NT2/D1 (cell line): ENCODE results near the gene C17orf75.
A peak's percentile ranks its signal among the peaks of the same experiment; 100 is the strongest.
"Not testable (repeated sequence)": the region's sequence is repeated elsewhere in the genome, so short reads cannot be mapped to it uniquely, and the experiment has no call there.

Experiments used
- DNase-seq: peaks from one replicate; pipeline ENCODE4 v3.0.0-alpha.2; 2011; ENCODE audit warnings: low read depth, low spot score
- H3K27me3 ChIP-seq: 2 replicates; pipeline ENCODE4 v1.6.0; 2011; ENCODE audit warnings: mild to moderate bottlenecking; ENCODE audit not compliant: insufficient read length, insufficient read depth
- H3K36me3 ChIP-seq: 2 replicates; pipeline ENCODE4 v1.6.1; 2011; ENCODE audit warnings: mild to moderate bottlenecking, low read length, mixed read lengths; ENCODE audit not compliant: insufficient read depth, insufficient read length
- H3K4me1 ChIP-seq: 2 replicates; pipeline ENCODE4 v1.5.1; 2011; ENCODE audit not compliant: insufficient read depth, insufficient read length
- H3K4me3 ChIP-seq: 2 replicates; pipeline ENCODE4 v1.5.1; 2011; ENCODE audit warnings: low read depth; ENCODE audit not compliant: insufficient read length
- H3K9ac ChIP-seq: 2 replicates; pipeline ENCODE4 v1.6.0; 2011; ENCODE audit warnings: low read depth; ENCODE audit not compliant: insufficient read length
- H3K9me3 ChIP-seq: 2 replicates; pipeline ENCODE4 v1.5.1; 2011; ENCODE audit warnings: mild to moderate bottlenecking, low read length; ENCODE audit not compliant: insufficient read depth
- SUZ12 ChIP-seq: IDR thresholded peaks from 2 replicates; pipeline ENCODE4 v1.6.1; 2011; ENCODE audit not compliant: insufficient read length, insufficient read depth; ENCODE audit errors: extremely low read depth
- YY1 ChIP-seq: IDR thresholded peaks from 2 replicates; pipeline ENCODE4 v1.6.1; 2011; ENCODE audit not compliant: insufficient read length, insufficient read depth
- ZNF274 ChIP-seq: IDR thresholded peaks from 2 replicates; pipeline ENCODE4 v1.6.1; 2011; ENCODE audit warnings: mild to moderate bottlenecking, low read depth, low read length

The C17orf75 gene, protein sequence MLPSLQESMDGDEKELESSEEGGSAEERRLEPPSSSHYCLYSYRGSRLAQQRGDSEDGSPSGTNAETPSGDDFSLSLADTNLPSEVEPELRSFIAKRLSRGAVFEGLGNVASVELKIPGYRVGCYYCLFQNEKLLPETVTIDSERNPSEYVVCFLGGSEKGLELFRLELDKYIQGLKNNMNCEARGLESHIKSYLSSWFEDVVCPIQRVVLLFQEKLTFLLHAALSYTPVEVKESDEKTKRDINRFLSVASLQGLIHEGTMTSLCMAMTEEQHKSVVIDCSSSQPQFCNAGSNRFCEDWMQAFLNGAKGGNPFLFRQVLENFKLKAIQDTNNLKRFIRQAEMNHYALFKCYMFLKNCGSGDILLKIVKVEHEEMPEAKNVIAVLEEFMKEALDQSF

DNA sequence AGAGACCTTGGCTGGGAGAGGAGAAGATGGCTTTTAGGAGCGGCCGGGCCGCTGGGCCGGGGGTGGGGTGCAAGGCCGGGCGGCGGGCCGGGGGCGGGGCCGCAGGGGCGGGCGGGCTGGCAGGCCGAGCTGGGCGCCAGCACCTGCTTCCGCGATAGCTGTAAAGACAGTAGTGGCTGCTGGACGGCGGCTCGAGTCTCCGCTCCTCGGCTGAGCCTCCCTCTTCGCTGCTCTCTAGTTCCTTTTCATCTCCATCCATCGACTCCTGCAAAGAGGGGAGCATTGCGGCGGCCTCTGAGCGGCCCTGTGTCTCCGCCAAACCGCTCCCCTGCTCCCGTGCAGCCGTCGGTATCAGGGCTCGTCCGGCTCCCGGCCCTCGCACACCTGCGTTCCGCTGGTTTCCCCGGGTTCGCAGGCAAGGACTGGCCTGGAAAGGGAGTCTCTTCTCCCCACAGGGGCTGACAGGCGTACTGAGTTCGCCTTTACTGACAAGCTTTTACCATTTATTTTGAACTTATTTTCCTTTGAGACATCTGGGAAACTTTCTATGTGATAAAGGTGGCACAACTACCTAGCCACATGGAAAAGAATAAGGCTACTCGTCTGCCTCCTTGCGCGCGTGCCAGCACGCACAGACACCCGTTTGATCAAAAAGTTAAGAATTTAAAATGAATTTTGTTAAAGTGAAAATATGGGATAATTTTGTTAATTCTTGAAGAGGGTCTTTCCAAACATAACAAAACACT, at the start of gene C17orf75:
Gene C17orf75 (minus strand): TSS at position 317 of the 746 bp plus-strand sequence. CDS start 34 bp downstream, at position 283.
- TF ChIP-seq SUZ12 (no peak), YY1 (no peak), ZNF274 (no peak)

DNA sequence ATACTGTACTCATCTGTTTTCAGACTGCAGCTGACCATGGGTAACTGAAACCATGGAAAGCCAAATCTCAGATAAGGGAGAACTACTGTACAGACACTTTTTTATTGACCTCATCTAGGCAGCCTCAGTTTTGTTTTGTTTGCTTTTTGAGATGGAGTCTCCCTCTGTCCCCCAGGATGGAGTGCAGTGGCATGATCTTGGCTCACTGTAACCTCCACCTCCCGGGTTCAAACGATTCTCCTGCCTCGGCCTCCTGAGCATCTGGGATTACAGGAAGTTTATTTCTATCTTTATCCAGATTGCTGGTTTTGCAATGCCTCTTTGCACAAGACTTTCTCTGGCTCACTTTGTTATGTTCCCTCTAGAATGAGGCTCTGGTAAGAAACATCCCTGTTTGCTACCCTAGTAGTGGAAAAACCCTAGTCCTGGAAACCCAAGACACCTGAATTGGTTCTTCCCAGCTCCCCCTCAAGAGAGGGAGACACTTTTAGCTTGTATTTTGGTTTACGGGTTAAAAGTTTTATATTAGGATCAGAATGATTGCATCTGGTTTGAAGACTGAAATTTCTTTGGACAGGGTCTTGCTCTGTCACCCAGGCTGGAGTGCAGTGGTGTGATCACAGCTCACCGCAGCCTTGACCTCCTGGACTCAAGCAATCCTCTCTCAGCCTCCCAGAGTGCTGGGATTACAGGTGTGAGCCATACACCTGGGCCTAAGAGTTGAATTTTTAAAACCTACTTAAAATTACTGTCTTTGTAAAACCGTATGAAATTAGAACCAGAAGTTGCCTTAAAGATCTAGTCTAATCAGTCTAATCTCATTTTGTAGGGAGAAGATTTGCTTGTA, 46.9 kb upstream of the C17orf75 start:
- Histone ChIP-seq H3K4me1 (no peaks in the 10 kb centered on the region), H3K36me3 (no peaks in the 10 kb centered on the region)

More for the DNA sequence above, at the start of gene C17orf75:
- H3K36me3 ChIP-seq = peaks cover 17% of the 10 kb centered on the region
- peak; percentile 51 for DNase-seq
- no peaks in the 10 kb centered on the region for H3K27me3 ChIP-seq
- no peaks in the 10 kb centered on the region for H3K4me1 ChIP-seq
- peak within 1 kb of the TSS; percentile 77 for H3K4me3 ChIP-seq
- H3K9me3 ChIP-seq = no peaks in the 10 kb centered on the region
- H3K9ac ChIP-seq = peak within 1 kb of the TSS; percentile 96

DNA sequence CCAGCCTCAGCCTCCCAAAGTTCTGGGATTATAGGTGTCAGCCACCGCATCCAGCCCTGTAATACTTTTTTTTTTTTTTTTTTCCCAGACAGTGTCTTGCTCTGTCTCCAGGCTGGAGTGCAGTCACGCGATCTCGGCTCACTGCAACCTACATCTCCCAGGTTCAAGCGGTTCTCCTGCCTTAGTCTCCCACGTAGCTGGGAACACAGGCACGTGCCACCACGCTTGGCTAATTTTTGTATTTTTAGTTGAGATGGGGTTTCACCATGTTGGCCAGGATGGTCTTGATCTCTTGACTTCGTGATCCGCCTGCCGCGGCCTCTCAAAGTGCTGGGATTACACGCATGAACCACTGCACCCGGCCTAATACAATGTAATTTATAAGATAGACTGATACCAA, 46.2 kb upstream of the C17orf75 start:
- not testable (repeated sequence) for H3K9ac ChIP-seq

More for the DNA sequence above, 46.9 kb upstream of the C17orf75 start:
- no peak for TF ChIP-seq ZNF274
- no peak for TF ChIP-seq YY1
- Histone ChIP-seq H3K9me3 (no peaks in the 10 kb centered on the region), H3K4me3 (no peak overlapping the region), H3K27me3 (no peaks in the 10 kb centered on the region), H3K9ac (no peak overlapping the region)
- DNase-seq = no peak

DNA sequence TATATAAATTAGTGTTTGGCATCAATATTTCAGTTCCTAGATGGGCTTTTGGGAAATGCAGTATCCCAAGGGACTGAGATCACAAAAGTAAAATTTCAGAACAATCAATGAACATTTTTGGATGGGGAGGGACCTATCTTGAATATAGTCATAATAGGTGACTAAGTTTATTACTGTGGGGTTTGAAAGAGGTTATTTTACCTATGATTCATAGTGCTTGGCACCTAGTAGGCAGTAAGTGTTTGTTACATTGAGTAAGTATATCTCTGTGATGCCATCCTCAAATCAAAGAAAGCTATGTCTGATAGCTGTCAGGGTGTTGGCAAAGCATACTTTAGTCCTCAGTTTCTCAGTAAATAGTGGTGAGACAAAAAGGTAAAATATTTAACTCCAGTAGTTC, 44.9 kb upstream of the C17orf75 start:
- Histone ChIP-seq H3K9ac (no peak overlapping the region), H3K9me3 (no peaks in the 10 kb centered on the region), H3K4me3 (no peak overlapping the region), H3K27me3 (no peaks in the 10 kb centered on the region), H3K36me3 (peaks cover 11% of the 10 kb centered on the region), H3K4me1 (no peaks in the 10 kb centered on the region)
- DNase-seq = no peak
- no peak for TF ChIP-seq SUZ12
- TF ChIP-seq YY1 = no peak
- TF ChIP-seq ZNF274 = no peak

More for the DNA sequence above, 46.2 kb upstream of the C17orf75 start:
- DNase-seq, H3K9me3 ChIP-seq, H3K36me3 ChIP-seq, H3K4me3 ChIP-seq, H3K27me3 ChIP-seq, H3K4me1 ChIP-seq: not testable (repeated sequence)

DNA sequence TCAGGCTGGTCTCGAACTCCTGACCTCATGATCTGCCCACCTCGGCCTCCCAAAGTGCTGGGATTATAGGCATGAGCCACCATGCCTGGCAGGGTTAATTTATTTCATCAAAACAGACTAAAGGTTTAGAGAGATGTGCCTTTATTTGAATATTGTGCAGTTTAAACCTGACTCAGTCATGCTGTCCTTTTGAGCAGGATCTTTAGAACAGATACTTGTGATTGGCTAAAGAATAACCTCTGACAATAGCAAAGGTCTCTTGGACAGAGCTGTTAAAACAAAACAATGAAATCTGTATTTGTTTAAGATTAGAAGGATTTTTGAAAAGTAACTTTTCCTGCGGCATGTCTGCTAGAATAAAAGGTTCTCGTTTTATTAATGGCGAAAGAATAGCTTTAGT, 44.0 kb upstream of the C17orf75 start:
- no peak overlapping the region for H3K4me3 ChIP-seq
- H3K27me3 ChIP-seq = no peaks in the 10 kb centered on the region
- TF ChIP-seq ZNF274 = no peak
- no peak overlapping the region for H3K9ac ChIP-seq
- DNase-seq = no peak
- H3K9me3 ChIP-seq = no peaks in the 10 kb centered on the region
- H3K4me1 ChIP-seq = no peaks in the 10 kb centered on the region
- peaks cover 13% of the 10 kb centered on the region for H3K36me3 ChIP-seq

DNA sequence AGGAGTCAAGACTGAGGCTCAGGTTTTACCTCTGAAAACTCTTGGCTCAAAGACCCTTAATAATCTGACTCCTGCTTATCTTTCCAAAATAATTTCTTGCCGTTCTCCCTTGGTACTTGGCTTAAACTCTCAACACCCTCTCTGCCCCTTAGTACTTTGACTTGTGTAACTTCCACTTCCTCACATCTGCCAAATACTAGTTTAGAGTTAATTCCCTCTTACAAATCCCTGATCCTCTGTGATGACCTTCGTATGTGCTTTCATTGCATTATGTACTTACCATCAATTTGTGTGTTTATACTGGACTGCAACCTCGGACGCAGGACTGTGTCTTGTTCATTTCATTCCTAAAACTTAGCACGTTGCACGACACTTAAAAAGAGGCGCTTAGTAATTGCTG, 43.1 kb upstream of the C17orf75 start:
- H3K27me3 ChIP-seq = no peaks in the 10 kb centered on the region
- no peak overlapping the region for H3K9ac ChIP-seq
- no peak for DNase-seq
- TF ChIP-seq ZNF274 (no peak), SUZ12 (no peak), YY1 (no peak)
- no peaks in the 10 kb centered on the region for H3K9me3 ChIP-seq
- no peak overlapping the region for H3K4me3 ChIP-seq
- peaks cover 18% of the 10 kb centered on the region for H3K36me3 ChIP-seq
- H3K4me1 ChIP-seq = no peaks in the 10 kb centered on the region

DNA sequence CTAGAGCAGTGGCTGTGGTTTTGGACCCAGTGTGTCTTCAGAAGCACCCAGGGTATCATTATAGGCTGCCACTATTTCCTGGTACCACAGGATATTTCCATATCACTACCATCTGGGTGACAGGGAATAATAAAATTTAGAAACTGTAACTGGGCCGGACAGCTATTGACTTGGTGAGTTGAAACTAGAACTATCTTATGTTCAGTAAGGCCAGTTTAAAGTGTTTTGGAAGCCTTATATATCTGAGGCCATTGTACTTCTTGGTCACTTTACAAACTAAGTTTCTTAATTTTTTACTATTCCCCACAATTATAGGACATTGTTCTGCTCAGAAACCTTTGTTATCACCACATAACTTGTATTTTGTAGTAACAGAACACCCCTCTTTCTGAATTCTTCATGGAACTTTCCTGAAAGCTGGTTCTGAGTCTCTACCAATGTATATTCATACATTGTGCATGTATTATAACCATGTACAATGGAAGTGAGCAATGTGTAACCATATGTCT, 42.0 kb upstream of the C17orf75 start:
- H3K9ac ChIP-seq = no peak overlapping the region
- no peaks in the 10 kb centered on the region for H3K4me1 ChIP-seq
- H3K36me3 ChIP-seq = peaks cover 23% of the 10 kb centered on the region
- no peak for DNase-seq
- H3K9me3 ChIP-seq = no peaks in the 10 kb centered on the region
- TF ChIP-seq ZNF274 (no peak), SUZ12 (no peak), YY1 (no peak)
- no peak overlapping the region for H3K4me3 ChIP-seq
- H3K27me3 ChIP-seq = no peaks in the 10 kb centered on the region
